ENCODE results near the gene PRKCA. TPM values are rescaled to one million over a fixed set of nuclear protein-coding genes. Genes with fewer than 3 reads are reported as not detected.

Gene PRKCA
- total RNA-seq, 1 experiment from 2014 or later = 29.5 TPM

- ChIA-PET POLR2A (no interaction called here), CTCF (interaction anchor here (0.6 to 2.0 kb wide), 10 partner anchors 9 to 514 kb away, joined by 3 to 11 read pairs (median 4); no protein-coding TSS in a partner anchor)
- peak overlapping the region; percentile 22; the same call in 1 of the 2 replicates for H3K27ac Mint-ChIP-seq
- ATAC-seq (no peak), DNase-seq (ENCODE audit: low spot score) (no peak)
- peaks cover 77% of the 10 kb centered on the region for H3K4me1 Mint-ChIP-seq
- no peaks in the 10 kb centered on the region for H3K9me3 Mint-ChIP-seq
- TF ChIP-seq ZNF425 (CRISPR knock-in tag; conservative IDR thresholded peaks at IDR 0.05) (no peak), NFATC4 (CRISPR knock-in tag; IDR thresholded peaks at IDR 0.05) (no peak), CREM (CRISPR knock-in tag; IDR thresholded peaks at IDR 0.05) (no peak), TP53 (CRISPR knock-in tag; IDR thresholded peaks at IDR 0.05) (no peak), MLX (CRISPR knock-in tag; IDR thresholded peaks at IDR 0.05) (no peak), ZNF416 (CRISPR knock-in tag; IDR thresholded peaks at IDR 0.05) (no peak), PRDM15 (CRISPR knock-in tag; IDR thresholded peaks at IDR 0.05) (no peak), CBFB (CRISPR knock-in tag; IDR thresholded peaks at IDR 0.05; ENCODE audit: low read depth) (no peak), FOXK1 (CRISPR knock-in tag; IDR thresholded peaks at IDR 0.05) (no peak), HMGA2 (CRISPR knock-in tag; IDR thresholded peaks at IDR 0.05) (no peak), TEAD4 (CRISPR knock-in tag; IDR thresholded peaks at IDR 0.05) (no peak), OVOL2 (CRISPR knock-in tag; IDR thresholded peaks at IDR 0.05; ENCODE audit: borderline replicate concordance) (no peak), ZNF121 (CRISPR knock-in tag; IDR thresholded peaks at IDR 0.05) (no peak), ZBTB21 (CRISPR knock-in tag; IDR thresholded peaks at IDR 0.05; ENCODE audit: borderline replicate concordance) (no peak), ZNF423 (CRISPR knock-in tag; IDR thresholded peaks at IDR 0.05) (no peak), FOXJ3 (CRISPR knock-in tag; IDR thresholded peaks at IDR 0.05; ENCODE audit: borderline replicate concordance) (no peak), KAT7 (CRISPR knock-in tag; IDR thresholded peaks at IDR 0.05; ENCODE audit: borderline replicate concordance) (no peak), ZNF232 (CRISPR knock-in tag; IDR thresholded peaks at IDR 0.05) (no peak), SMAD4 (CRISPR knock-in tag; IDR thresholded peaks at IDR 0.05) (no peak), CTCF (IDR thresholded peaks at IDR 0.05) (no peak)
- no peak overlapping the region for H3K4me3 Mint-ChIP-seq
- H3K27me3 Mint-ChIP-seq (ENCODE audit: low read depth) = no peaks in the 10 kb centered on the region
- no peaks in the 10 kb centered on the region for H3K36me3 Mint-ChIP-seq
Observed at GRCh38 chr17:66715076-66715675, 412.8 kb downstream of the PRKCA start.

All from WTC11 (cell line).